IMR-90 (cell line): ENCODE results near the gene LIAS.
A peak's percentile ranks its signal among the peaks of the same experiment; 100 is the strongest.

ENCODE experiments used
- BHLHE40 ChIP-seq: fragments of 150-350 bp; IDR thresholded peaks from 2 replicates; pipeline ENCODE4 v1.6.1; 2016; ENCODE audit warnings: mild to moderate bottlenecking, low read depth, low read length
- CEBPB ChIP-seq: IDR thresholded peaks from 2 replicates; pipeline ENCODE4 v1.6.1; 2012; ENCODE audit warnings: low read depth, low read length, improper control_type of control experiment
- CHD1 ChIP-seq: IDR thresholded peaks from 2 replicates; pipeline ENCODE4 v1.6.1; 2012; ENCODE audit warnings: low read depth, low read length, improper control_type of control experiment
- MAFK ChIP-seq: IDR thresholded peaks from 2 replicates; pipeline ENCODE4 v1.6.1; 2012; ENCODE audit warnings: low read depth, low read length, improper control_type of control experiment
- MAZ ChIP-seq: IDR thresholded peaks from 2 replicates; pipeline ENCODE4 v1.6.1; 2012; ENCODE audit warnings: low read depth, mild to moderate bottlenecking, low read length, improper control_type of control experiment, moderate library complexity, borderline replicate concordance
- MXI1 ChIP-seq: IDR thresholded peaks from 2 replicates; pipeline ENCODE4 v1.6.1; 2012; ENCODE audit warnings: low read depth, mild to moderate bottlenecking, low read length, moderate library complexity, borderline replicate concordance
- NFE2L2 ChIP-seq: fragments of 150-350 bp; IDR thresholded peaks from 2 replicates; pipeline ENCODE4 v1.6.1; 2016; ENCODE audit warnings: low read depth, mild to moderate bottlenecking, low read length
- POLR2A ChIP-seq: IDR thresholded peaks from 2 replicates; pipeline ENCODE4 v1.6.1; 2012; ENCODE audit warnings: mild to moderate bottlenecking, low read depth, low read length
- RAD21 ChIP-seq: IDR thresholded peaks from 2 replicates; pipeline ENCODE4 v1.6.1; 2012; ENCODE audit warnings: low read length, improper control_type of control experiment
- SMC3 ChIP-seq: fragments of 150-350 bp; IDR thresholded peaks from 2 replicates; pipeline ENCODE4 v1.6.1; 2016; ENCODE audit warnings: low read depth, mild to moderate bottlenecking, antibody characterized with exemption, low read length, moderate library complexity
- TF ChIP-seq, protein P1 (sequence below): conservative IDR thresholded peaks from 2 replicates; pipeline ENCODE4 v1.5.1; 2012; ENCODE audit warnings: mild to moderate bottlenecking, low read depth, low read length, improper control_type of control experiment
- TF ChIP-seq, protein P2 (sequence below): fragments of 150-350 bp; IDR thresholded peaks from 2 replicates; pipeline ENCODE4 v1.6.1; 2016; ENCODE audit warnings: low read depth, mild to moderate bottlenecking, low read length, moderate library complexity, borderline replicate concordance
- TF ChIP-seq, protein P3 (sequence below): fragments of 150-350 bp; IDR thresholded peaks from 2 replicates; pipeline ENCODE4 v1.6.1; 2017; ENCODE audit warnings: mild to moderate bottlenecking, antibody characterized with exemption, low read length, low read depth

DNA sequence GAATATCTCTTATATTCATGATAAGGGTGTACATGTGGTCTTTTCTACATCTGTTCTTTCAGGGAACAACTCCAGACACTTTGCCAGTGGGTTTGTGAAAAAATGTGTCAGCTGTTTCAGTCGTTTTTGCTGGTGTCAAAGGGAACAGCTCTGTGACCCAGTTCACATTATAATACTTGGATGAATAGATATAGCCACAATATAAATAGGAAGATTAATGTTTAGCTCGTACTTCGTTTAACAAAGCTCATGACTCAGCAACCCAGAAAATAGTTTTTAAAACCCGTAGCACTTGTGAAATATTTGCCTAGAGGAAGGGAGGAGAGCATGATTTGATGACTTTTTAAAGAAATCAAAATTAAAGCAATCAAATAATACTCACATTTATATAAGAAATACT, 7.9 kb downstream of the LIAS start:
- TF ChIP-seq POLR2A = no peak
- TF ChIP-seq, protein P1, sequence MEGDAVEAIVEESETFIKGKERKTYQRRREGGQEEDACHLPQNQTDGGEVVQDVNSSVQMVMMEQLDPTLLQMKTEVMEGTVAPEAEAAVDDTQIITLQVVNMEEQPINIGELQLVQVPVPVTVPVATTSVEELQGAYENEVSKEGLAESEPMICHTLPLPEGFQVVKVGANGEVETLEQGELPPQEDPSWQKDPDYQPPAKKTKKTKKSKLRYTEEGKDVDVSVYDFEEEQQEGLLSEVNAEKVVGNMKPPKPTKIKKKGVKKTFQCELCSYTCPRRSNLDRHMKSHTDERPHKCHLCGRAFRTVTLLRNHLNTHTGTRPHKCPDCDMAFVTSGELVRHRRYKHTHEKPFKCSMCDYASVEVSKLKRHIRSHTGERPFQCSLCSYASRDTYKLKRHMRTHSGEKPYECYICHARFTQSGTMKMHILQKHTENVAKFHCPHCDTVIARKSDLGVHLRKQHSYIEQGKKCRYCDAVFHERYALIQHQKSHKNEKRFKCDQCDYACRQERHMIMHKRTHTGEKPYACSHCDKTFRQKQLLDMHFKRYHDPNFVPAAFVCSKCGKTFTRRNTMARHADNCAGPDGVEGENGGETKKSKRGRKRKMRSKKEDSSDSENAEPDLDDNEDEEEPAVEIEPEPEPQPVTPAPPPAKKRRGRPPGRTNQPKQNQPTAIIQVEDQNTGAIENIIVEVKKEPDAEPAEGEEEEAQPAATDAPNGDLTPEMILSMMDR = no peak
- TF ChIP-seq, protein P2, sequence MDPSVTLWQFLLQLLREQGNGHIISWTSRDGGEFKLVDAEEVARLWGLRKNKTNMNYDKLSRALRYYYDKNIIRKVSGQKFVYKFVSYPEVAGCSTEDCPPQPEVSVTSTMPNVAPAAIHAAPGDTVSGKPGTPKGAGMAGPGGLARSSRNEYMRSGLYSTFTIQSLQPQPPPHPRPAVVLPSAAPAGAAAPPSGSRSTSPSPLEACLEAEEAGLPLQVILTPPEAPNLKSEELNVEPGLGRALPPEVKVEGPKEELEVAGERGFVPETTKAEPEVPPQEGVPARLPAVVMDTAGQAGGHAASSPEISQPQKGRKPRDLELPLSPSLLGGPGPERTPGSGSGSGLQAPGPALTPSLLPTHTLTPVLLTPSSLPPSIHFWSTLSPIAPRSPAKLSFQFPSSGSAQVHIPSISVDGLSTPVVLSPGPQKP = no peak
- TF ChIP-seq MAZ = no peak
- TF ChIP-seq SMC3 = no peak
- TF ChIP-seq CEBPB = peak; percentile 56; the same call in 1 of the 2 replicates
- TF ChIP-seq MXI1 = no peak
- TF ChIP-seq, protein P3, sequence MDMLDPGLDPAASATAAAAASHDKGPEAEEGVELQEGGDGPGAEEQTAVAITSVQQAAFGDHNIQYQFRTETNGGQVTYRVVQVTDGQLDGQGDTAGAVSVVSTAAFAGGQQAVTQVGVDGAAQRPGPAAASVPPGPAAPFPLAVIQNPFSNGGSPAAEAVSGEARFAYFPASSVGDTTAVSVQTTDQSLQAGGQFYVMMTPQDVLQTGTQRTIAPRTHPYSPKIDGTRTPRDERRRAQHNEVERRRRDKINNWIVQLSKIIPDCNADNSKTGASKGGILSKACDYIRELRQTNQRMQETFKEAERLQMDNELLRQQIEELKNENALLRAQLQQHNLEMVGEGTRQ = no peak
- TF ChIP-seq CHD1 = no peak
- peak; percentile 72 for TF ChIP-seq NFE2L2
- peak; percentile 68 for TF ChIP-seq MAFK
- no peak for TF ChIP-seq BHLHE40
- no peak for TF ChIP-seq RAD21
